ENCODE measurements around the gene ZSCAN22.
A peak's percentile ranks its signal among the peaks of the same experiment; 100 is the strongest.

ZSCAN22 gene

DNA sequence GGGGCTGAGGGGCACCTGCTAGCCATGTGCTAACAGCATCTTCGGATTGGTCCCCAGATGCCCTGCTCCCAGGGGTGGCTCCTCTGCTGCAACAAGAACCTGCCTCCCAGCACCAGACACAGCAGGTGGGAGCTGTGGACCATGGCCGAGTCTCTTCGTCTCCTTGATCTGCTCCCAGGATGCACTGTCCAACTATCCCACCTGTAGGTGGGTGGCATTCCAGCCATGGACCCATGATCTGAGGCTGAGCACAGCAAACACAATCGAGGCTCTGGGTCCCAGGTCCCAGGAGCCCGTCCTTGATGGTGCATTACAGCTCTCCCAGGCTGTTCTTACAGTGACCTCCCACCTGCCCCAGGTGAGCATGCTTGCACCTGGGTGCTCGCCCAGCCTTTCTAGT is 52.5 kb downstream of the ZSCAN22 start:
- DNase-seq: no peak

DNA sequence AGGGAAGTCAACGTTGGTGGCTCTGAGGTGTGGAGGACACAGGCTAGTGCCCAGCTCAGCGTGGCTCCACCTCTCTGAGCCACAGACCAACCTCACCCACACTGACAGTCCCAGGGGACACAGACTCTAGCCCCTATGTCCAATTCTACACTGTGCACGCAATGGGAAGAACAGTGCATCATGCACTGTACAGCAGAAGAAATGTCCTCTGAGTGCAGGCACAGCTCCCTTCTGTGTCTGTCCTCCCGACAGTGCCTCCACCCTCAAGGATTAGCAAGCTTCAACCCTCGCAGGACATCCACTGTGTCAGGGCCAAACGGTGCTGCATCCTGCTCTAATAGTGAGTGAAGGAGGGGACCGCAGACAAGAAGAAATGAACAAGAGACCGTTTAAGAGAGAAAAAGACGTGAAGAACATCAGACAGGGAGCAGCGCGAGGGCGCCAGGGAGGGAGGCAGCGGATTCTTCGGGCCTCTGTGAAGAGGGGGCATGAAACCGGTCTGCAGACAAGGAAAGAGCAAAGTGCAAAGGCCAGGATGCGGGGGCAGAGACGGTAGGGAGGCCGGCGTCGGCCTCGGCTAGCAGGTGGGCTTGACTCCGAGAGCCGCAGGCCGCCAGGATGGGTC is 53.4 kb downstream of the ZSCAN22 start:
- DNase-seq: no peak

DNA sequence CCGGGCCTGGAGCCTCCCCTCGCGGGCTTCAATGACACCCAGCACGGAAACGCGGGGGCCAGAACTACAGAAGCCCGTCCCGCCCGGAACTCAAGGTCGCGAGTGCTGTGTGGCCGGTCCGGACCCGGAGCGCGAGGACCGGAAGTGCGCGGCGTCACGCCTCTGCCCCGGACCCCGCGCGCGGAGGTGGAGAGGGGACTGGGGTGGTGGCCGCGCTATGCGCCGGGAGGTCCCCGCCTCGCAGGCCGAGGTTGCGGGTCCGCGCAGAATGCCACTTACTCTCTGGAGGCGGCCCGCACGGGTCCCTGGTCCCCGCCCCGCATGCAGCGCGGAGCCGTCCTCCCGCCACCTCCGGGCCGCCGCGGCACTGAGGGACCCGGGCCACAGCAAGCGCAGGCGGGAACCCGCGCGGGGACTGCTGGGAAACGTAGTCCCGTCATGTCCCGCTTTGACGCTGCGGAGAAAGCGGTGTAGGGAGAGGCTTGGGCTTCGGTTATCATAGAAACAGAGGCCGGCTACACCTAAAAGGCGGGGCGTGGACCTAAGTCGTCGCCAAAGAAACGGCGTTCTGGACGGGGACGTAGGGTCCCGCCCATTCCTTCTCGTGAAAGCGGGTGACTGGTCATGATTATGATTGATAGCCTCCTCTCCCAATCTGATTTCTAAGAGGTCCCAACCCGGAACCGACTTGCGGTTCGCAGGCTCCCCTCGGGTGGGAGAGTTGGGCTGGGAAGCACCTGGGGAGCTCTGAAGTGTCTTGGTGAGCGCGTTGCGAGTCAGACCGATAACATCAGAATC is 54.1 kb downstream of the ZSCAN22 start, which contains the start of gene ZNF837:
ZNF837 (minus strand) TSS at position 369 of the 798 bp plus-strand sequence. CDS start 11,698 bp downstream, outside the sequence.
- DNase-seq: peak; percentile 100

DNA sequence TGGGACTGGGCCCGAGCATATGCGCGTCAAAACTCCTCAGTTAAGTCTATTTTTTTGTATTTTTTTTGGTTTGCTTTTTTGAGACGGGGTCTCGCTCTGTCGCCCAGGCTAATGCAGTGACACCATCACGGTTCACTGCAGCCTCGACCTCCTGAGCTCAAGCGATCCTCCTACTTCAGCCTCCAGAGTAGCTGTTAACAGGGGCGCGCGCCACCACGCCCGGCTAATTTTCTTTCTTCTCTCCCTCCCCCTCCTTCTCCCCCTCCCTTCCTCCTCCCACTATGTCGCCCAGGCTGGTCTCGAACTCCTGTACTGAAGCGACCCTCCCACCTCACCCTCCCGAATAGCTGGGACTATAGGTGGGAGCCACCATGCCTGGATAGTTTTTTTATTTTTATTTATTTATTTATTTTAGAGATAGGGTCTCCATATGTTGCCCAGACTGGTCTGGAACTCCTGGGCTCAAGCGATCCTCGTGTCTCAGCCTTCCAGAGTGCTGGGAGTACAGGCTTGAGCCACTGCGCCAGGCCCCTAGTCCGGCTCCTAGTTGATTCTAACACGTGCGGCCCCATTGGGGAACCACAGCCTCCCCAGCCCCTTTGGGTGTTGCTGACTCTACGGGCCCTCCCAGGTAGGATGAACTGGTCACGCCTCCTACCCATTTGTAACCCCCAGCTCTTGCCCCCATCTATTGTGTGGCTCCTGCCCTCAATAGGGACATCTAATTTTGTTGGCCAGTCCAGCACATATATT is 54.8 kb downstream of the ZSCAN22 start:
- DNase-seq: no peak

DNA sequence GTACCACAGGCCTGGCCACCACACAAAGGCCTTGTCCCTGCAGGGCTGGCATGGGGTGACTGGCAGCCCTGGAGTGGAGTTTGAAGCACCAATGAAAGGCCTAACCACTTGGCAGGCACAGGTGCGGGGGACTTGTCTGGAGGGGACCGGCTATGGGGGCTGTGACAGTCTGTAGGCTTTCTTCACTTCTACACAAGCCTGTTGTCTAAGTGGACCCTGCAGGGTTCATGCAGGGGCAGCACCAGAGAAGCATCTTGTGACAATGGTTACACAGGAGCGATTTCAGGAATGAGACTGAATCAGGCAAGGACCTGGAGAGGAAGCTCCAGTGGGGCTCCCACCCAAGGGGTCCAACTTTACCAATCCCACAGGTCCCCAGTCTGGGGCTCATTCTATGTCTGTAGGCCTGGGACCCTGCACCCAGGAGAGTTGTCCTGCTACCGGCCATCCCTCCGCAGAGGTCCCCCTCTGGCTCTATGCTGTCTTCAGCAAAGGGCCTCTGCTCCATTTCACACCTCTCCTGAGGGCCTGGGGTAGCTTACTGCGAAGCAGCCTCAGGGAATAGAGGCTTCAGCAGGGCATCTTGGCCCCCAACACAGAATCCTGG is 56.3 kb downstream of the ZSCAN22 start:
- DNase-seq: no peak

DNA sequence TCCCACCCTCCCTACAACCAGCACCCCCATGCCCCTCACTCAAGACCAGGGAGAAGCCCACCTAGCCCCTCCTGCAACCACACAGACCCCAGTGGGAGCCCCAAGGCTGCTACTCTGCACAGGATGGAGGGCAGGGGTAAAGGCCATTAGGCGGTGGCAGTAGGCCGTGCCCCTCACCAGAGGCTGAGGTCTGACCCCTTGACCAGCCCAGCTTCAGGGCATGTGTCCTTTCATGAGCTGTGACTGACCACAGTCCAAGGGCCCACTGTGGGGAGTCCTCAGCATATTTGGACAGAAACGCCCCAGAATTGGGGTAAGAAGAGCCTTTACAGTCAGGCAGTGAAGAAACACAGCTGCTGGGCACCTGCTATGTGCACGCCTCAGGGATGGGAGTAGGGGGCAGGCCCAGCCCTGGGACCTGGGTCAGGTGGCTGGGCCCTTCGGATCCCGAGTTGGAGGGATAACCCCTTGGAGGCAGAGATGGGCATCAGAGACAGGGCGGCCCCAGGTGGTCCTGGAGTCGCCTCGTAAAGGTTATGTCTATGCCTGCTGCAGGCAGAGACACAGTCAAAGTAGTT is 58.6 kb downstream of the ZSCAN22 start:
- no peak for DNase-seq

DNA sequence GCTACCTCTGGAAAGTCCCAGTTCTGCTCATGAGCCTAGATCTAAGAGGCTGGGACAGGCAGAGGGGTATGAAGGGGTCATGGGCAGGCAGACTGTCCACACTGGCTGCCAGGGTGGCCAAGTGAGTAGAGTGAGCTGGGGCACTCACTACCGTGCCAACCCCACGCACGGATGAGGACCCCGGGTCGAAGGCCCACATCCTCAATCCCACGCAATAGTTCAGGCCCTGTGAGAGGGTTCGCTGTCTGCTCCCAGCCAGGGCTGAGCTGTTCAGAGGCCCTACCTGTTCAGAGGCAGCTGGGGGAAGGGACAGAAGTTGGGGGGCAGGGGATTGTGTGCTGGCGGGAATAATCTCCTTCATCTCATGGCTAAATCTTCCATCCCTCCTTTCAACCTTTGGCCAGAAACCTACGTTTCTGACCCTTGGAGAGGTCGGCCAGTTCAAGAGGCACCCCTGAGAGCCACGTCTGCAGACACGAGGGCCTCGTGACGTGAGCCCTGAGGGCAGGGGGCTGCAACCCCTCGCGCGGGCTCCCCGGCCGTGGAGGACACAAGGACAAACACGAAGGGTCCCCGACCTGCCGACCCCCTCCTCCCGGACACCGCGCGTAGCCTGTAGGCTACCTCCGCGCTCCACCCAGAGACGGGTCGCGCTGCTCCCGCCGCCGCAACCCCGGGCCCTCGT is 59.2 kb downstream of the ZSCAN22 start:
- DNase-seq: no peak

DNA sequence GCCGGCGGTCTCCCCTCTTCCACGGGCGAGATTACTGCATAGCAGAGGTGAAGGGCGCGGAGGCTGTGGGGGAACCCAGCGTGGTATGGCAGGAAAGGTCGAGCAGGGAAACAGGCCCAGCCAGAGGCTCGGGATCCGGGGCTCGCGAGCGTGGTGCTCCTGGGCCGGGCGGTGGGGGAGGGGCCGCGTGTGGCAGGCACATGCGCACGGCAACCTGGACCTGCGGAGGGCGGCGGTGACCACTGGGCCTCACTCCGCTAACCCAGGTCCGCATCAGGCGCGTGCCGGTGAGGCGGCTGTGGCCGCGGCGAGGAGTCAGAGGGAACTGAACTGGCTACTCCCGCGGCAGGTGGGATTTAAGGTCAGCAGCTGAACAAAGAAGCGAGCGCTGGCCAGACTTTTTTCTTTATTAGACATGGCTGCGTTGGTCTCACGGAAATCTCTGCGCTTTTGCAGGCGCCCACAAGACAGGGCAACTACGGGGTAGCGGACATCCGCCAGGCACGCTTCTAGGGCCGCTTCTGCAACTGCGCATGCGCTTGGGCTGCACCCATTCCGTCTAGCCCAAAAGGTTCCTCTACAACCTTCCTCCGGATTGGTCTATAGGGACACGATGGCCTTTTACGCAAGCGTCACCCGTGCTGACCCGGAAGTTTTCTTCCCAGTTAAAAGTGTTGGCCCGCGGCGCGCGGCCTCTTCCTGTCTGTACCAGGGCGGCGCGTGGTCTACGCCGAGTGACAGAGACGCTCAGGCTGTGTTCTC is 60.0 kb downstream of the ZSCAN22 start, which contains the start of gene RPS5:
RPS5 (plus strand) TSS at position 694 of the 762 bp plus-strand sequence. CDS start 869 bp downstream, outside the sequence.
- DNase-seq: peak; percentile 96

DNA sequence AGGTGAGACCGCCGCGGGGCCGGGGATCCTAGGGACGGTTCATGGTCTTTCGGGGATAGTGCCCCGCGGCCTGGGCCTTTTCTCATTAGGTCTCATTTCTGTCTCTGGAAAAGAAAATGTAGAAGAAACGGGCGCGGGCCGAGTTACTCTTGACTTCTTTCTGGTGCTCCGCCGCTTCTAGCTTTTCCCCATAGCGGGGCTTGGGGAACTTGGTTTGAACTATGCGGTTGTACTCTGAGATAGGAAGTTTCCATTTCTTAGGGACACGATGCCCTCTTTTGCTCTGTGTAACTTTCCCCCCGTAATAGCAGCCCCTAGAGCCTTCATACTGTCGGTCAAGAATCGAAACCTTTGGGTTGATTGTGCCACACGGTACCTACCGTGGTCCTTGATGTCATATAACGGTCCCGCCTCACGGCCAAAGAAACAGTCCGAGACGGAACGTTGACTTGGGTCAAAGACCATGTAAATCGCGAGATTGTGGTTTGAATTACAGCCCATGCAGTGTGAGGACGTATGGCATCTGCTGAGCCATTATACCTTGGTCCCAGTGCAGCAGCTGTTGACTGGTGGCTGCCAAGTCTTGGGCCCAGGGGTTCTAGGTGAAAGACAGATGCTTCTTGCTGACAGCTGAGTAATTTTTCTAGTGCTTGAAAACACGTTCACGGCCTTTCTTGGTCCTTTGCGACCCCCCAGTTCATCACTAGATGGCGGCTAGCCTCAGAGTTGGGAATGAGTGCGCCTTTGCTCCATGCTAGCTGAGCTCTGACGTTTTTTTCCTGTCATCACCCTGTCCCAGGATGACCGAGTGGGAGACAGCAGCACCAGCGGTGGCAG is 60.8 kb downstream of the ZSCAN22 start:
- no peak for DNase-seq

DNA sequence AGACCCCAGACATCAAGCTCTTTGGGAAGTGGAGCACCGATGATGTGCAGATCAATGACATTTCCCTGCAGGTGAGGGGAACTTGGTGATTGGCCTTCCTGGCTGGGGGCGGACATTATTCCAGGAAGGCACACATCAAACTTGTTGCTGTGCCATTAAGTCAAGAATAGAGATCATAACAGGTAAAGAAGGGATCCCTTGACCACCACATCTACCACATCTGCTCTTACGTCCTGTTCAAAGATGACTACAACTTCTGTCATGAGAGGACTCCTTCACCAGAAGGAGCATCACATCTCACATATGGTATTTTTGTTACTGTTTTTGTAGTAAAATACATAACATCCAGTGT is 61.4 kb downstream of the ZSCAN22 start:
- no peak for DNase-seq

All from DMS79 (cell line).